Measurements from ENCODE around the gene HIVEP3. TPM values are rescaled to one million over a fixed set of nuclear protein-coding genes. Genes with fewer than 3 reads are reported as not detected.

The HIVEP3 gene
- total RNA-seq, 1 experiment from 2014 or later, result 6.0 TPM

DNA sequence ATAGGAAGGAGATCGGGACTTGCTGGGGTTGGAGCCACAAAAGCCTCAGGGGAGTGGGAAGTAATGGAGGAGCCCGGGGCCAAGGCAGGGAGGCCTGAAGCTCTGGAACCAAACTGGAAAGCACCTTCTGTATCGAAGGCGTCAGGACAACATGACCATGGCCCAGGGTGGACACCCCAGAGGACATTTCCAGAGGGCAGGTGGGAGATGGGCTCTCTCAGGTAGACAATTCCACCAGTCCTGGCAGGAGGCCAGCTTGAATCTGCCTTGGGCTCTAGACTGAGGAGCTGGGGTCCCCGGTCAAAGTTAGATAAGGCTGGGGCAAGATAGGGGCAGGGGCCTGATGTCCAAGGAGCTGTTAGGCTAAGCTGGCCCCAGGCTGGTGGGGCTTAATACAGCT lies 329.3 kb downstream of the HIVEP3 start:
- TF ChIP-seq, protein P1, sequence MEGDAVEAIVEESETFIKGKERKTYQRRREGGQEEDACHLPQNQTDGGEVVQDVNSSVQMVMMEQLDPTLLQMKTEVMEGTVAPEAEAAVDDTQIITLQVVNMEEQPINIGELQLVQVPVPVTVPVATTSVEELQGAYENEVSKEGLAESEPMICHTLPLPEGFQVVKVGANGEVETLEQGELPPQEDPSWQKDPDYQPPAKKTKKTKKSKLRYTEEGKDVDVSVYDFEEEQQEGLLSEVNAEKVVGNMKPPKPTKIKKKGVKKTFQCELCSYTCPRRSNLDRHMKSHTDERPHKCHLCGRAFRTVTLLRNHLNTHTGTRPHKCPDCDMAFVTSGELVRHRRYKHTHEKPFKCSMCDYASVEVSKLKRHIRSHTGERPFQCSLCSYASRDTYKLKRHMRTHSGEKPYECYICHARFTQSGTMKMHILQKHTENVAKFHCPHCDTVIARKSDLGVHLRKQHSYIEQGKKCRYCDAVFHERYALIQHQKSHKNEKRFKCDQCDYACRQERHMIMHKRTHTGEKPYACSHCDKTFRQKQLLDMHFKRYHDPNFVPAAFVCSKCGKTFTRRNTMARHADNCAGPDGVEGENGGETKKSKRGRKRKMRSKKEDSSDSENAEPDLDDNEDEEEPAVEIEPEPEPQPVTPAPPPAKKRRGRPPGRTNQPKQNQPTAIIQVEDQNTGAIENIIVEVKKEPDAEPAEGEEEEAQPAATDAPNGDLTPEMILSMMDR (IDR thresholded peaks at IDR 0.05), result no peak
- TF ChIP-seq, protein P2, sequence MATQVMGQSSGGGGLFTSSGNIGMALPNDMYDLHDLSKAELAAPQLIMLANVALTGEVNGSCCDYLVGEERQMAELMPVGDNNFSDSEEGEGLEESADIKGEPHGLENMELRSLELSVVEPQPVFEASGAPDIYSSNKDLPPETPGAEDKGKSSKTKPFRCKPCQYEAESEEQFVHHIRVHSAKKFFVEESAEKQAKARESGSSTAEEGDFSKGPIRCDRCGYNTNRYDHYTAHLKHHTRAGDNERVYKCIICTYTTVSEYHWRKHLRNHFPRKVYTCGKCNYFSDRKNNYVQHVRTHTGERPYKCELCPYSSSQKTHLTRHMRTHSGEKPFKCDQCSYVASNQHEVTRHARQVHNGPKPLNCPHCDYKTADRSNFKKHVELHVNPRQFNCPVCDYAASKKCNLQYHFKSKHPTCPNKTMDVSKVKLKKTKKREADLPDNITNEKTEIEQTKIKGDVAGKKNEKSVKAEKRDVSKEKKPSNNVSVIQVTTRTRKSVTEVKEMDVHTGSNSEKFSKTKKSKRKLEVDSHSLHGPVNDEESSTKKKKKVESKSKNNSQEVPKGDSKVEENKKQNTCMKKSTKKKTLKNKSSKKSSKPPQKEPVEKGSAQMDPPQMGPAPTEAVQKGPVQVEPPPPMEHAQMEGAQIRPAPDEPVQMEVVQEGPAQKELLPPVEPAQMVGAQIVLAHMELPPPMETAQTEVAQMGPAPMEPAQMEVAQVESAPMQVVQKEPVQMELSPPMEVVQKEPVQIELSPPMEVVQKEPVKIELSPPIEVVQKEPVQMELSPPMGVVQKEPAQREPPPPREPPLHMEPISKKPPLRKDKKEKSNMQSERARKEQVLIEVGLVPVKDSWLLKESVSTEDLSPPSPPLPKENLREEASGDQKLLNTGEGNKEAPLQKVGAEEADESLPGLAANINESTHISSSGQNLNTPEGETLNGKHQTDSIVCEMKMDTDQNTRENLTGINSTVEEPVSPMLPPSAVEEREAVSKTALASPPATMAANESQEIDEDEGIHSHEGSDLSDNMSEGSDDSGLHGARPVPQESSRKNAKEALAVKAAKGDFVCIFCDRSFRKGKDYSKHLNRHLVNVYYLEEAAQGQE (IDR thresholded peaks at IDR 0.05; ENCODE audit: insufficient read depth in 1 of 2, low read depth in 2 of 2, low read length in 1 of 2), result no peak
- no peak for TF ChIP-seq POLR2AphosphoS5 (IDR thresholded peaks at IDR 0.05; ENCODE audit: low read depth, low read length)
- TF ChIP-seq SIN3A (IDR thresholded peaks at IDR 0.05; ENCODE audit: borderline replicate concordance, insufficient read depth, low read depth, low read length), result no peak
- no peak for TF ChIP-seq TCF7L2 (IDR thresholded peaks at IDR 0.05; ENCODE audit: low read depth, low read length)
- Histone ChIP-seq H3K36me3 (ENCODE audit: control insufficient read depth, insufficient read depth, low read length) (no peaks in the 10 kb centered on the region), H3K9me3 (ENCODE audit: control insufficient read depth, insufficient read depth, low read depth, low read length) (no peaks in the 10 kb centered on the region), H3K27ac (ENCODE audit: low read length) (no peak overlapping the region), H3K27me3 (ENCODE audit: control insufficient read depth, insufficient read depth, low read length) (no peaks in the 10 kb centered on the region), H3K4me3 (ENCODE audit: low read depth in 2 of 2, low read length in 2 of 2) (no peak overlapping the region), H3K4me1 (ENCODE audit: control insufficient read depth, insufficient read depth, low read length) (no peaks in the 10 kb centered on the region)
- in situ Hi-C loops (cut with HindIII; ENCODE audit: low pct_unique_long_range_greater_than_20kb, low sequenced_read_pairs) (no loop called here), intact Hi-C loops (cut with micrococcal nuclease; ENCODE audit: unreplicated experiment) (no loop called here)
- DNase-seq (ENCODE audit: low read depth, low spot score) (no peak), ATAC-seq (no peak)
- BruUV-seq (replicated peaks), result no TSS peak
- POLR2A ChIA-PET, result no interaction called here
- CTCF ChIA-PET, result no interaction called here

GRCh38 chr1:41588334-41588875 lies 330.3 kb downstream of the HIVEP3 start:
- ChIA-PET CTCF (no interaction called here), POLR2A (no interaction called here)
- H3K4me1 ChIP-seq (ENCODE audit: control insufficient read depth, insufficient read depth, low read length), result no peaks in the 10 kb centered on the region
- no peaks in the 10 kb centered on the region for H3K36me3 ChIP-seq (ENCODE audit: control insufficient read depth, insufficient read depth, low read length)
- DNase-seq (ENCODE audit: low read depth, low spot score) (no peak), ATAC-seq (no peak)
- no peaks in the 10 kb centered on the region for H3K9me3 ChIP-seq (ENCODE audit: control insufficient read depth, insufficient read depth, low read depth, low read length)
- H3K27ac ChIP-seq (ENCODE audit: low read length), result no peak overlapping the region
- TF ChIP-seq, protein P1 (IDR thresholded peaks at IDR 0.05), result no peak
- TF ChIP-seq, protein P2 (IDR thresholded peaks at IDR 0.05; ENCODE audit: insufficient read depth in 1 of 2, low read depth in 2 of 2, low read length in 1 of 2), result no peak
- TF ChIP-seq POLR2AphosphoS5 (IDR thresholded peaks at IDR 0.05; ENCODE audit: low read depth, low read length) (no peak), TCF7L2 (IDR thresholded peaks at IDR 0.05; ENCODE audit: low read depth, low read length) (no peak), SIN3A (IDR thresholded peaks at IDR 0.05; ENCODE audit: borderline replicate concordance, insufficient read depth, low read depth, low read length) (no peak)
- no TSS peak for BruUV-seq (replicated peaks)
- H3K27me3 ChIP-seq (ENCODE audit: control insufficient read depth, insufficient read depth, low read length), result no peaks in the 10 kb centered on the region
- in situ Hi-C loops (cut with HindIII; ENCODE audit: low pct_unique_long_range_greater_than_20kb, low sequenced_read_pairs), result no loop called here
- intact Hi-C loops (cut with micrococcal nuclease; ENCODE audit: unreplicated experiment), result no loop called here
- H3K4me3 ChIP-seq (ENCODE audit: low read depth in 2 of 2, low read length in 2 of 2), result no peak overlapping the region

Data from Panc1 (cell line).